Choroid plexus epithelial cell (primary cell): Measurements from ENCODE around the gene ADGRL2.
A peak's percentile ranks its signal among the peaks of the same experiment; 100 is the strongest.

ENCODE experiments used
- DNase-seq: peaks from one replicate; pipeline ENCODE4 v3.0.0-alpha.2; 2010; ENCODE audit warnings: low read depth
- H3K4me3 ChIP-seq: 2 replicates; pipeline ENCODE4 v1.5.1; 2011; ENCODE audit warnings: low read depth, mild to moderate bottlenecking, control low read depth, low read length, moderate library complexity
- CTCF ChIP-seq: conservative IDR thresholded peaks from 2 replicates; pipeline ENCODE4 v1.5.1; 2011; ENCODE audit warnings: low read depth, mild to moderate bottlenecking, control low read depth, inconsistent platforms, low read length, moderate library complexity

The ADGRL2 gene

GRCh38 chr1:81920886-81921285 lies 120.2 kb downstream of the ADGRL2 start:
- H3K4me3 ChIP-seq: no peak overlapping the region
- DNase-seq: no peak
- no peak for TF ChIP-seq CTCF

GRCh38 chr1:81921344-81921743 lies 120.6 kb downstream of the ADGRL2 start:
- no peak for DNase-seq
- no peak overlapping the region for H3K4me3 ChIP-seq
- no peak for TF ChIP-seq CTCF

GRCh38 chr1:81921851-81922462 lies 121.2 kb downstream of the ADGRL2 start:
- peak; percentile 11 for DNase-seq
- TF ChIP-seq CTCF: no peak
- H3K4me3 ChIP-seq: no peak overlapping the region

GRCh38 chr1:81922955-81923354 lies 122.2 kb downstream of the ADGRL2 start:
- TF ChIP-seq CTCF: no peak
- H3K4me3 ChIP-seq: no peak overlapping the region
- no peak for DNase-seq

- no peak for DNase-seq
- no peak for TF ChIP-seq CTCF
- no peak overlapping the region for H3K4me3 ChIP-seq
Measured at GRCh38 chr1:81929106-81929505, 128.4 kb downstream of the ADGRL2 start.

GRCh38 chr1:81936853-81937252 lies 136.1 kb downstream of the ADGRL2 start:
- no peak for DNase-seq
- no peak overlapping the region for H3K4me3 ChIP-seq
- no peak for TF ChIP-seq CTCF

- no peak for TF ChIP-seq CTCF
- H3K4me3 ChIP-seq: no peak overlapping the region
Measured at GRCh38 chr1:81937791-81938450, 137.2 kb downstream of the ADGRL2 start.

More at GRCh38 chr1:81937791-81938450, 137.2 kb downstream of the ADGRL2 start:
- DNase-seq: peak; percentile 10
